Body of pancreas (tissue), 4 donors: ENCODE data around the gene CAPZA2.

Experiments used
- CTCF ChIP-seq, 7 experiments: fragments of 450-650 bp in 4 of 7; fragments of 200-600 bp in 3 of 7; sonication (generic) in 3 of 7; IDR thresholded peaks; one replicate each; pipeline ENCODE4 v1.5.1; 2016 to 2019; ENCODE audit warnings: antibody characterized with exemption in 7 of 7
- POLR2A ChIP-seq, 3 donors: fragments of 450-650 bp; IDR thresholded peaks; one replicate each; pipeline ENCODE4 v1.6.1; 2016; ENCODE audit warnings: antibody characterized with exemption in 3 of 3, mild to moderate bottlenecking in 2 of 3

GRCh38 chr7:116967254-116967922 lies 105.0 kb downstream of the CAPZA2 start:
- TF ChIP-seq CTCF (IDR thresholded peaks at IDR 0.05), result no peak
- TF ChIP-seq POLR2A (IDR thresholded peaks at IDR 0.05), result no peak
